ENCODE data around the gene CEP104. TPM values are rescaled to one million over a fixed set of nuclear protein-coding genes. Genes with fewer than 3 reads are reported as not detected.

The CEP104 gene
- total and polyA plus RNA-seq, 4 donors = 7.5 to 23.2 (median 12.0) TPM

GRCh38 chr1:3838788-3839187 is 18.2 kb downstream of the CEP104 start:
- no peak for DNase-seq (ENCODE audit: low spot score)
- H3K9me3 ChIP-seq (ENCODE audit: control insufficient read depth in 4 of 4, low read length in 3 of 4) = no peaks in the 10 kb centered on the region
- H3K27me3 ChIP-seq (ENCODE audit: control insufficient read depth in 4 of 4, insufficient read depth in 4 of 4, low read length in 3 of 4) = no peaks in the 10 kb centered on the region
- no peak overlapping the region for H3K27ac ChIP-seq (ENCODE audit: low read depth in 1 of 2, low read length in 2 of 2)
- H3K4me1 ChIP-seq (ENCODE audit: control insufficient read depth in 4 of 4, insufficient read depth in 4 of 4, low read length in 3 of 4) = no peaks in the 10 kb centered on the region
- no peak overlapping the region for H3K9ac ChIP-seq (ENCODE audit: low read depth in 1 of 2, low read length in 2 of 2)
- WGBS = 97% methylated on average over 11 of the region's 11 CpGs
- TF ChIP-seq TAF1 (conservative IDR thresholded peaks at IDR 0.05) = no peak
- TF ChIP-seq, protein P1, sequence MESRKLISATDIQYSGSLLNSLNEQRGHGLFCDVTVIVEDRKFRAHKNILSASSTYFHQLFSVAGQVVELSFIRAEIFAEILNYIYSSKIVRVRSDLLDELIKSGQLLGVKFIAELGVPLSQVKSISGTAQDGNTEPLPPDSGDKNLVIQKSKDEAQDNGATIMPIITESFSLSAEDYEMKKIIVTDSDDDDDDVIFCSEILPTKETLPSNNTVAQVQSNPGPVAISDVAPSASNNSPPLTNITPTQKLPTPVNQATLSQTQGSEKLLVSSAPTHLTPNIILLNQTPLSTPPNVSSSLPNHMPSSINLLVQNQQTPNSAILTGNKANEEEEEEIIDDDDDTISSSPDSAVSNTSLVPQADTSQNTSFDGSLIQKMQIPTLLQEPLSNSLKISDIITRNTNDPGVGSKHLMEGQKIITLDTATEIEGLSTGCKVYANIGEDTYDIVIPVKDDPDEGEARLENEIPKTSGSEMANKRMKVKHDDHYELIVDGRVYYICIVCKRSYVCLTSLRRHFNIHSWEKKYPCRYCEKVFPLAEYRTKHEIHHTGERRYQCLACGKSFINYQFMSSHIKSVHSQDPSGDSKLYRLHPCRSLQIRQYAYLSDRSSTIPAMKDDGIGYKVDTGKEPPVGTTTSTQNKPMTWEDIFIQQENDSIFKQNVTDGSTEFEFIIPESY (IDR thresholded peaks at IDR 0.05) = no peak
- no peak for TF ChIP-seq RXRA (IDR thresholded peaks at IDR 0.05)
- no peak for TF ChIP-seq ATF3 (IDR thresholded peaks at IDR 0.05)
- no peak for TF ChIP-seq NR2F2 (IDR thresholded peaks at IDR 0.05)
- no peak for TF ChIP-seq YY1 (IDR thresholded peaks at IDR 0.05)
- TF ChIP-seq FOXA1 (IDR thresholded peaks at IDR 0.05) = no peak
- TF ChIP-seq MAX (IDR thresholded peaks at IDR 0.05) = no peak
- TF ChIP-seq HNF4G (IDR thresholded peaks at IDR 0.05) = no peak
- no peak for TF ChIP-seq EGR1 (IDR thresholded peaks at IDR 0.05; ENCODE audit: low read depth in 2 of 2)
- TF ChIP-seq SP1 (IDR thresholded peaks at IDR 0.05) = no peak
- no peak for TF ChIP-seq GABPA (IDR thresholded peaks at IDR 0.05 in 1 of 2, conservative IDR thresholded peaks at IDR 0.05 in 1 of 2)
- no peak for TF ChIP-seq RAD21 (IDR thresholded peaks at IDR 0.05)
- TF ChIP-seq JUND (IDR thresholded peaks at IDR 0.05) = no peak
- TF ChIP-seq, protein P2, sequence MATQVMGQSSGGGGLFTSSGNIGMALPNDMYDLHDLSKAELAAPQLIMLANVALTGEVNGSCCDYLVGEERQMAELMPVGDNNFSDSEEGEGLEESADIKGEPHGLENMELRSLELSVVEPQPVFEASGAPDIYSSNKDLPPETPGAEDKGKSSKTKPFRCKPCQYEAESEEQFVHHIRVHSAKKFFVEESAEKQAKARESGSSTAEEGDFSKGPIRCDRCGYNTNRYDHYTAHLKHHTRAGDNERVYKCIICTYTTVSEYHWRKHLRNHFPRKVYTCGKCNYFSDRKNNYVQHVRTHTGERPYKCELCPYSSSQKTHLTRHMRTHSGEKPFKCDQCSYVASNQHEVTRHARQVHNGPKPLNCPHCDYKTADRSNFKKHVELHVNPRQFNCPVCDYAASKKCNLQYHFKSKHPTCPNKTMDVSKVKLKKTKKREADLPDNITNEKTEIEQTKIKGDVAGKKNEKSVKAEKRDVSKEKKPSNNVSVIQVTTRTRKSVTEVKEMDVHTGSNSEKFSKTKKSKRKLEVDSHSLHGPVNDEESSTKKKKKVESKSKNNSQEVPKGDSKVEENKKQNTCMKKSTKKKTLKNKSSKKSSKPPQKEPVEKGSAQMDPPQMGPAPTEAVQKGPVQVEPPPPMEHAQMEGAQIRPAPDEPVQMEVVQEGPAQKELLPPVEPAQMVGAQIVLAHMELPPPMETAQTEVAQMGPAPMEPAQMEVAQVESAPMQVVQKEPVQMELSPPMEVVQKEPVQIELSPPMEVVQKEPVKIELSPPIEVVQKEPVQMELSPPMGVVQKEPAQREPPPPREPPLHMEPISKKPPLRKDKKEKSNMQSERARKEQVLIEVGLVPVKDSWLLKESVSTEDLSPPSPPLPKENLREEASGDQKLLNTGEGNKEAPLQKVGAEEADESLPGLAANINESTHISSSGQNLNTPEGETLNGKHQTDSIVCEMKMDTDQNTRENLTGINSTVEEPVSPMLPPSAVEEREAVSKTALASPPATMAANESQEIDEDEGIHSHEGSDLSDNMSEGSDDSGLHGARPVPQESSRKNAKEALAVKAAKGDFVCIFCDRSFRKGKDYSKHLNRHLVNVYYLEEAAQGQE (IDR thresholded peaks at IDR 0.05) = no peak
- TF ChIP-seq, protein P3, sequence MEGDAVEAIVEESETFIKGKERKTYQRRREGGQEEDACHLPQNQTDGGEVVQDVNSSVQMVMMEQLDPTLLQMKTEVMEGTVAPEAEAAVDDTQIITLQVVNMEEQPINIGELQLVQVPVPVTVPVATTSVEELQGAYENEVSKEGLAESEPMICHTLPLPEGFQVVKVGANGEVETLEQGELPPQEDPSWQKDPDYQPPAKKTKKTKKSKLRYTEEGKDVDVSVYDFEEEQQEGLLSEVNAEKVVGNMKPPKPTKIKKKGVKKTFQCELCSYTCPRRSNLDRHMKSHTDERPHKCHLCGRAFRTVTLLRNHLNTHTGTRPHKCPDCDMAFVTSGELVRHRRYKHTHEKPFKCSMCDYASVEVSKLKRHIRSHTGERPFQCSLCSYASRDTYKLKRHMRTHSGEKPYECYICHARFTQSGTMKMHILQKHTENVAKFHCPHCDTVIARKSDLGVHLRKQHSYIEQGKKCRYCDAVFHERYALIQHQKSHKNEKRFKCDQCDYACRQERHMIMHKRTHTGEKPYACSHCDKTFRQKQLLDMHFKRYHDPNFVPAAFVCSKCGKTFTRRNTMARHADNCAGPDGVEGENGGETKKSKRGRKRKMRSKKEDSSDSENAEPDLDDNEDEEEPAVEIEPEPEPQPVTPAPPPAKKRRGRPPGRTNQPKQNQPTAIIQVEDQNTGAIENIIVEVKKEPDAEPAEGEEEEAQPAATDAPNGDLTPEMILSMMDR (IDR thresholded peaks at IDR 0.05; ENCODE audit: low read depth, low read length, missing input control) = no peak
- no peak for TF ChIP-seq HNF4A (conservative IDR thresholded peaks at IDR 0.05)
- peaks cover 14 to 62% (median 43%) of the 10 kb centered on the region in 4 donors for H3K36me3 ChIP-seq (ENCODE audit: control insufficient read depth in 4 of 4, insufficient read depth in 3 of 4, low read depth in 1 of 4, low read length in 3 of 4)
- no peak overlapping the region for H3K4me3 ChIP-seq (ENCODE audit: low read depth in 1 of 3, low read length in 3 of 3)

All from liver (tissue), 9 donors.